Gastrocnemius medialis (tissue), 4 donors: ENCODE results near the gene METTL15. TPM values are rescaled to one million over a fixed set of nuclear protein-coding genes. Genes with fewer than 3 reads are reported as not detected.
"Not testable (repeated sequence)": the region's sequence is repeated elsewhere in the genome, so short reads cannot be mapped to it uniquely, and the experiment has no call there.

Experiments used
- ATAC-seq, 2 donors: fragments of 150-250 bp; one replicate each; pipeline ENCODE4 v1.9.1; 2016
- DNase-seq, 2 donors: peaks; one replicate each; pipeline ENCODE4 v3.0.0-alpha.2; 2019
- H3K27ac ChIP-seq, 4 donors: fragments of 200-600 bp; sonication (generic); 1 replicate in 1 of 4; 2 replicates in 3 of 4; pipeline ENCODE4 v1.5.1; 2016 to 2018; ENCODE audit warnings: mild to moderate bottlenecking in 2 of 4, moderate library complexity in 1 of 4
- H3K27me3 ChIP-seq, 3 donors: fragments of 200-600 bp; sonication (generic) in 2 of 3; 1 replicate in 1 of 3; 2 replicates in 2 of 3; pipeline versions ENCODE4 v1.5.1 to v1.6.0; 2016 to 2019; ENCODE audit warnings: mild to moderate bottlenecking in 1 of 3, moderate library complexity in 1 of 3
- H3K36me3 ChIP-seq, 2 donors: fragments of 200-600 bp; sonication (generic) in 1 of 2; one replicate each; pipeline ENCODE4 v1.5.1; 2017 to 2018
- H3K4me1 ChIP-seq, 2 donors: fragments of 200-600 bp; sonication (generic) in 1 of 2; one replicate each; pipeline ENCODE4 v1.5.1; 2016 to 2017; ENCODE audit warnings: mild to moderate bottlenecking in 2 of 2
- H3K4me3 ChIP-seq, 4 donors: fragments of 200-600 bp; sonication (generic) in 3 of 4; 1 replicate in 1 of 4; 2 replicates in 3 of 4; pipeline ENCODE4 v1.5.1; 2016 to 2019; ENCODE audit warnings: mild to moderate bottlenecking in 2 of 4
- H3K9me3 ChIP-seq, 3 donors: fragments of 200-600 bp; sonication (generic) in 2 of 3; 1 replicate in 1 of 3; 2 replicates in 2 of 3; pipeline ENCODE4 v1.5.1; 2016 to 2019
- CTCF ChIP-seq, 5 experiments: fragments of 450-650 bp in 3 of 5; fragments of 200-600 bp in 2 of 5; sonication (generic) in 2 of 5; IDR thresholded peaks in 4 of 5; conservative IDR thresholded peaks in 1 of 5; 1 replicate in 4 of 5; 2 replicates in 1 of 5; pipeline ENCODE4 v1.5.1; 2016 to 2019; ENCODE audit warnings: antibody characterized with exemption in 5 of 5, mild to moderate bottlenecking in 3 of 5, moderate library complexity in 3 of 5
- POLR2A ChIP-seq, 2 donors: fragments of 450-650 bp; IDR thresholded peaks; one replicate each; pipeline ENCODE4 v1.6.1; 2017; ENCODE audit warnings: antibody characterized with exemption in 2 of 2, mild to moderate bottlenecking in 2 of 2, moderate library complexity in 2 of 2
- in situ Hi-C, 4 donors: fragments of 200-750 bp; cut with MboI; loops; one replicate each; pipeline versions ENCODE4 v1.15.0 to v1.8.0; 2017; ENCODE audit warnings: low sequenced_read_pairs in 4 of 4
- intact Hi-C: fragments of 100-400 bp; cut with DNase I; formaldehyde crosslinking; loops from one replicate; pipeline ENCODE4 v1.15.1; 2023; ENCODE audit warnings: low total_unique reads
- total RNA-seq, 4 donors: library from RNA; depleted of rRNA; stranded (reverse); fragments of >200 nt; gene quantifications; one replicate each; pipeline versions ENCODE4 v1.1.0 to v1.2.3, GENCODE V29; 2016

Gene METTL15
- total RNA-seq, 4 donors from 2014 or later: 4.5 to 15.5 (median 6.7) TPM

GRCh38 chr11:28298209-28298608, 190.0 kb downstream of the METTL15 start:
- intact Hi-C loops (no loop called here), in situ Hi-C loops (no loop called here)
- no peak overlapping the region for H3K27ac ChIP-seq
- H3K9me3 ChIP-seq: no peaks in the 10 kb centered on the region
- H3K27me3 ChIP-seq: no peaks in the 10 kb centered on the region
- DNase-seq (no peak), ATAC-seq (no peak)
- H3K4me3 ChIP-seq: no peak overlapping the region
- TF ChIP-seq CTCF (IDR thresholded peaks at IDR 0.05 in 4 of 5, conservative IDR thresholded peaks at IDR 0.05 in 1 of 5) (no peak), POLR2A (IDR thresholded peaks at IDR 0.05) (no peak)
- H3K4me1 ChIP-seq: no peaks in the 10 kb centered on the region
- H3K36me3 ChIP-seq: peaks cover 0 to 4% of the 10 kb centered on the region in 2 donors

GRCh38 chr11:28303477-28304191, 195.4 kb downstream of the METTL15 start:
- Histone ChIP-seq H3K27me3 (no peaks in the 10 kb centered on the region), H3K27ac (no peak overlapping the region), H3K36me3 (no peaks in the 10 kb centered on the region), H3K4me1 (no peaks in the 10 kb centered on the region), H3K4me3 (no peak overlapping the region), H3K9me3 (no peaks in the 10 kb centered on the region)
- ATAC-seq: no peak
- DNase-seq: no peak
- intact Hi-C loops: no loop called here
- TF ChIP-seq POLR2A (IDR thresholded peaks at IDR 0.05) (no peak), CTCF (IDR thresholded peaks at IDR 0.05 in 4 of 5, conservative IDR thresholded peaks at IDR 0.05 in 1 of 5) (no peak)
- in situ Hi-C loops: no loop called here

GRCh38 chr11:28315440-28315839, 207.3 kb downstream of the METTL15 start:
- Histone ChIP-seq H3K9me3 (no peaks in the 10 kb centered on the region), H3K36me3 (peaks cover 0 to 7% of the 10 kb centered on the region in 2 donors), H3K4me1 (no peaks in the 10 kb centered on the region), H3K27ac (no peak overlapping the region), H3K27me3 (no peaks in the 10 kb centered on the region), H3K4me3 (no peak overlapping the region)
- intact Hi-C loops: no loop called here
- in situ Hi-C loops: no loop called here
- TF ChIP-seq POLR2A (IDR thresholded peaks at IDR 0.05): no peak
- TF ChIP-seq CTCF (IDR thresholded peaks at IDR 0.05 in 4 of 5, conservative IDR thresholded peaks at IDR 0.05 in 1 of 5): no peak
- ATAC-seq: no peak
- no peak for DNase-seq

GRCh38 chr11:28318871-28319270, 210.7 kb downstream of the METTL15 start:
- H3K9me3 ChIP-seq: no peaks in the 10 kb centered on the region
- ATAC-seq (no peak), DNase-seq (no peak)
- H3K4me3 ChIP-seq: no peak overlapping the region
- TF ChIP-seq CTCF (IDR thresholded peaks at IDR 0.05 in 4 of 5, conservative IDR thresholded peaks at IDR 0.05 in 1 of 5): no peak
- no peak for TF ChIP-seq POLR2A (IDR thresholded peaks at IDR 0.05)
- in situ Hi-C loops: no loop called here
- H3K27me3 ChIP-seq: no peaks in the 10 kb centered on the region
- H3K27ac ChIP-seq: no peak overlapping the region
- peaks cover 0 to 7% of the 10 kb centered on the region in 2 donors for H3K36me3 ChIP-seq
- intact Hi-C loops: no loop called here
- H3K4me1 ChIP-seq: no peaks in the 10 kb centered on the region

- intact Hi-C loops: no loop called here
- no peaks in the 10 kb centered on the region for H3K36me3 ChIP-seq
- DNase-seq: no peak
- TF ChIP-seq POLR2A (IDR thresholded peaks at IDR 0.05): no peak
- no peak for TF ChIP-seq CTCF (IDR thresholded peaks at IDR 0.05 in 4 of 5, conservative IDR thresholded peaks at IDR 0.05 in 1 of 5)
- no peaks in the 10 kb centered on the region for H3K27me3 ChIP-seq
- in situ Hi-C loops: no loop called here
- no peak overlapping the region for H3K27ac ChIP-seq
- no peak overlapping the region for H3K4me3 ChIP-seq
- H3K9me3 ChIP-seq: no peaks in the 10 kb centered on the region
- no peaks in the 10 kb centered on the region for H3K4me1 ChIP-seq
- no peak for ATAC-seq
Measured at GRCh38 chr11:28323621-28324020, 215.4 kb downstream of the METTL15 start.

GRCh38 chr11:28332393-28332792, 224.2 kb downstream of the METTL15 start:
- ATAC-seq, H3K4me3 ChIP-seq, H3K9me3 ChIP-seq, in situ Hi-C loops, H3K36me3 ChIP-seq, intact Hi-C loops, H3K4me1 ChIP-seq, H3K27ac ChIP-seq, DNase-seq, H3K27me3 ChIP-seq: not testable (repeated sequence)
